Effector memory CD4-positive, alpha-beta T cell (primary cell): ENCODE results near the gene TTC12.

Experiments
- DNase-seq, 3 donors: peaks; one replicate each; pipeline ENCODE4 v3.0.0-alpha.2; 2020
- H3K27ac ChIP-seq: 2 replicates; pipeline ENCODE4 v1.7.0; 2013; ENCODE audit warnings: mild to moderate bottlenecking, low read length, moderate library complexity; ENCODE audit not compliant: insufficient read depth, poor library complexity, severe bottlenecking
- H3K27me3 ChIP-seq: replicated peaks from 2 replicates; pipeline ENCODE4 v1.7.0; 2013; ENCODE audit warnings: mild to moderate bottlenecking, low read length; ENCODE audit not compliant: insufficient read depth, control insufficient read depth, poor library complexity, severe bottlenecking
- H3K36me3 ChIP-seq: 2 replicates; pipeline ENCODE4 v1.7.0; 2013; ENCODE audit warnings: mild to moderate bottlenecking, low read length, moderate library complexity; ENCODE audit not compliant: control insufficient read depth, insufficient read depth
- H3K4me1 ChIP-seq: 2 replicates; pipeline ENCODE4 v1.7.0; 2013; ENCODE audit warnings: low read length, mild to moderate bottlenecking; ENCODE audit not compliant: control insufficient read depth, insufficient read depth, poor library complexity, severe bottlenecking
- H3K4me3 ChIP-seq: 2 replicates; pipeline ENCODE4 v1.7.0; 2013; ENCODE audit warnings: low read length, low read depth, mild to moderate bottlenecking; ENCODE audit not compliant: insufficient read depth, poor library complexity, severe bottlenecking
- H3K9me3 ChIP-seq: 2 replicates; pipeline ENCODE4 v1.7.0; 2013; ENCODE audit warnings: mild to moderate bottlenecking, low read length, moderate library complexity; ENCODE audit not compliant: control insufficient read depth

Gene TTC12

GRCh38 chr11:113319085-113319484 is 4.7 kb downstream of the TTC12 start:
- Histone ChIP-seq H3K36me3 (peaks cover 15% of the 10 kb centered on the region), H3K4me1 (peaks cover 1% of the 10 kb centered on the region), H3K9me3 (no peaks in the 10 kb centered on the region), H3K27me3 (no peaks in the 10 kb centered on the region), H3K27ac (no peak overlapping the region), H3K4me3 (no peak overlapping the region)
- no peak for DNase-seq

GRCh38 chr11:113322158-113322557 is 7.8 kb downstream of the TTC12 start:
- H3K4me3 ChIP-seq, result no peak overlapping the region
- peaks cover 28% of the 10 kb centered on the region for H3K36me3 ChIP-seq
- no peaks in the 10 kb centered on the region for H3K4me1 ChIP-seq
- DNase-seq, result no peak
- no peaks in the 10 kb centered on the region for H3K27me3 ChIP-seq
- H3K9me3 ChIP-seq, result no peaks in the 10 kb centered on the region
- H3K27ac ChIP-seq, result no peak overlapping the region

GRCh38 chr11:113324250-113324649 is 9.9 kb downstream of the TTC12 start:
- Histone ChIP-seq H3K4me1 (no peaks in the 10 kb centered on the region), H3K9me3 (no peaks in the 10 kb centered on the region), H3K27ac (no peak overlapping the region), H3K4me3 (no peak overlapping the region), H3K36me3 (peaks cover 32% of the 10 kb centered on the region), H3K27me3 (no peaks in the 10 kb centered on the region)
- DNase-seq, result no peak

- no peaks in the 10 kb centered on the region for H3K4me1 ChIP-seq
- DNase-seq, result no peak
- no peak overlapping the region for H3K27ac ChIP-seq
- no peaks in the 10 kb centered on the region for H3K27me3 ChIP-seq
- peaks cover 67% of the 10 kb centered on the region for H3K36me3 ChIP-seq
- H3K4me3 ChIP-seq, result no peak overlapping the region
- no peaks in the 10 kb centered on the region for H3K9me3 ChIP-seq
These were observed 15.3 kb downstream of the TTC12 start for GRCh38 chr11:113329725-113330124.

- no peak for DNase-seq
- no peaks in the 10 kb centered on the region for H3K9me3 ChIP-seq
- peaks cover 68% of the 10 kb centered on the region for H3K36me3 ChIP-seq
- H3K27me3 ChIP-seq, result no peaks in the 10 kb centered on the region
- H3K4me3 ChIP-seq, result no peak overlapping the region
- no peaks in the 10 kb centered on the region for H3K4me1 ChIP-seq
- no peak overlapping the region for H3K27ac ChIP-seq
These were observed 17.1 kb downstream of the TTC12 start for GRCh38 chr11:113331441-113331840.

GRCh38 chr11:113332023-113332422 is 17.6 kb downstream of the TTC12 start:
- DNase-seq, result no peak
- peaks cover 72% of the 10 kb centered on the region for H3K36me3 ChIP-seq
- H3K27me3 ChIP-seq, result no peaks in the 10 kb centered on the region
- H3K27ac ChIP-seq, result no peak overlapping the region
- H3K9me3 ChIP-seq, result no peaks in the 10 kb centered on the region
- H3K4me3 ChIP-seq, result no peak overlapping the region
- no peaks in the 10 kb centered on the region for H3K4me1 ChIP-seq

- Histone ChIP-seq H3K4me3 (no peak overlapping the region), H3K9me3 (no peaks in the 10 kb centered on the region), H3K27me3 (no peaks in the 10 kb centered on the region), H3K27ac (no peak overlapping the region), H3K4me1 (no peaks in the 10 kb centered on the region), H3K36me3 (peaks cover 71% of the 10 kb centered on the region)
- no peak for DNase-seq
These were observed 18.4 kb downstream of the TTC12 start for GRCh38 chr11:113332638-113333329.

GRCh38 chr11:113334183-113334582 is 19.8 kb downstream of the TTC12 start:
- H3K4me3 ChIP-seq, result no peak overlapping the region
- H3K4me1 ChIP-seq, result no peaks in the 10 kb centered on the region
- no peak overlapping the region for H3K27ac ChIP-seq
- H3K9me3 ChIP-seq, result no peaks in the 10 kb centered on the region
- H3K27me3 ChIP-seq, result no peaks in the 10 kb centered on the region
- no peak for DNase-seq
- H3K36me3 ChIP-seq, result peaks cover 75% of the 10 kb centered on the region

GRCh38 chr11:113338730-113339129 is 24.3 kb downstream of the TTC12 start:
- H3K27ac ChIP-seq, result no peak overlapping the region
- no peak for DNase-seq
- H3K9me3 ChIP-seq, result no peaks in the 10 kb centered on the region
- H3K4me1 ChIP-seq, result no peaks in the 10 kb centered on the region
- H3K27me3 ChIP-seq, result no peaks in the 10 kb centered on the region
- H3K4me3 ChIP-seq, result no peak overlapping the region
- peaks cover 73% of the 10 kb centered on the region for H3K36me3 ChIP-seq

GRCh38 chr11:113339929-113340589 is 25.7 kb downstream of the TTC12 start:
- Histone ChIP-seq H3K27me3 (no peaks in the 10 kb centered on the region), H3K9me3 (no peaks in the 10 kb centered on the region), H3K4me3 (no peak overlapping the region), H3K27ac (no peak overlapping the region), H3K4me1 (no peaks in the 10 kb centered on the region), H3K36me3 (peaks cover 71% of the 10 kb centered on the region)
- DNase-seq, result no peak
